CD8-positive, alpha-beta memory T cell (primary cell): ENCODE data around the gene OR8I2. TPM values are rescaled to one million over a fixed set of nuclear protein-coding genes. Genes with fewer than 3 reads are reported as not detected.
"Not testable (repeated sequence)": the region's sequence is repeated elsewhere in the genome, so short reads cannot be mapped to it uniquely, and the experiment has no call there.

Experiments used
- CTCF ChIA-PET: fragments of 350-600 bp; sonication (Branson Sonifier 250); formaldehyde crosslinking; loops from one replicate; lab custom pipeline; 2021; ENCODE audit warnings: antibody characterized with exemption; lab: Charles Lee
- POLR2A ChIA-PET: fragments of 350-600 bp; sonication (Branson Sonifier 250); formaldehyde crosslinking; loops from one replicate; lab custom pipeline; 2021; ENCODE audit warnings: antibody characterized with exemption; lab: Charles Lee
- DNase-seq, 5 donors: peaks; one replicate each; pipeline versions ENCODE4 v3.0.0 to v3.0.0-alpha.2; 2020 to 2022; ENCODE audit warnings: mixed read lengths in 1 of 5
- H3K27ac ChIP-seq: one replicate; pipeline ENCODE4 v1.7.0; 2013; ENCODE audit warnings: low read depth, mild to moderate bottlenecking, low read length, moderate library complexity
- H3K27me3 ChIP-seq: 2 replicates; pipeline ENCODE4 v1.7.0; 2013; ENCODE audit warnings: low read length, mild to moderate bottlenecking; ENCODE audit not compliant: insufficient read depth, poor library complexity, severe bottlenecking
- H3K36me3 ChIP-seq: 2 replicates; pipeline ENCODE4 v1.7.0; 2013; ENCODE audit warnings: mild to moderate bottlenecking, low read length, moderate library complexity; ENCODE audit not compliant: insufficient read depth
- H3K4me1 ChIP-seq: 2 replicates; pipeline ENCODE4 v1.7.0; 2013; ENCODE audit warnings: mild to moderate bottlenecking, low read length, moderate library complexity; ENCODE audit not compliant: insufficient read depth
- H3K4me3 ChIP-seq: 2 replicates; pipeline ENCODE4 v1.7.0; 2013; ENCODE audit warnings: mild to moderate bottlenecking, low read length
- H3K9me3 ChIP-seq: 2 replicates; pipeline ENCODE4 v1.7.0; 2013; ENCODE audit warnings: mild to moderate bottlenecking, low read length
- H3K27ac Mint-ChIP-seq, 8 donors: one replicate each; pipeline ENCODE4 v1.8.0; 2020 to 2021; ENCODE audit warnings: mixed read lengths in 8 of 8, mild to moderate bottlenecking in 6 of 8, inconsistent platforms in 3 of 8, moderate library complexity in 3 of 8
- H3K27me3 Mint-ChIP-seq, 2 donors: one replicate each; pipeline ENCODE4 v1.8.0; 2020 to 2021; ENCODE audit warnings: mixed read lengths in 2 of 2, mild to moderate bottlenecking in 1 of 2, moderate library complexity in 1 of 2
- H3K36me3 Mint-ChIP-seq, 3 donors: one replicate each; pipeline ENCODE4 v1.8.0; 2020 to 2021; ENCODE audit warnings: mixed read lengths in 3 of 3, inconsistent platforms in 1 of 3, mild to moderate bottlenecking in 1 of 3
- H3K4me1 Mint-ChIP-seq, 3 donors: one replicate each; pipeline ENCODE4 v1.8.0; 2020 to 2021; ENCODE audit warnings: mixed read lengths in 3 of 3, inconsistent platforms in 1 of 3, mild to moderate bottlenecking in 1 of 3
- H3K4me3 Mint-ChIP-seq, 7 donors: one replicate each; pipeline ENCODE4 v1.8.0; 2020 to 2021; ENCODE audit warnings: mixed read lengths in 7 of 7, mild to moderate bottlenecking in 6 of 7, moderate library complexity in 4 of 7, inconsistent platforms in 2 of 7
- H3K9me3 Mint-ChIP-seq, 5 donors: one replicate each; pipeline ENCODE4 v1.8.0; 2020 to 2022; ENCODE audit warnings: mixed read lengths in 5 of 5, mild to moderate bottlenecking in 3 of 5, moderate library complexity in 2 of 5, inconsistent platforms in 1 of 5
- polyA plus RNA-seq: library from polyadenylated mRNA; unstranded; fragments of 300-500 nt; fragmentation: Illumina TruSeq; gene quantifications from one replicate; pipeline ENCODE4 v1.2.3, GENCODE V29; 2021
- total RNA-seq, 2 experiments: library from RNA; stranded (reverse); gene quantifications; one replicate each; pipeline ENCODE4 v1.2.3, GENCODE V29; 2021

OR8I2 gene
- total and polyA plus RNA-seq, 3 experiments from 2014 or later: not detected

GRCh38 chr11:56089697-56090096, 3.4 kb upstream of the OR8I2 start:
- Mint-ChIP-seq H3K4me1 (no peaks in the 10 kb centered on the region), H3K36me3 (no peaks in the 10 kb centered on the region), H3K4me3 (no peak overlapping the region), H3K27ac (no peak overlapping the region), H3K27me3 (no peaks in the 10 kb centered on the region), H3K9me3 (peaks cover 4 to 44% (median 5%) of the 10 kb centered on the region in 5 donors)
- no peaks in the 10 kb centered on the region for H3K9me3 ChIP-seq
- no peaks in the 10 kb centered on the region for H3K36me3 ChIP-seq
- DNase-seq: no peak
- no peak overlapping the region for H3K4me3 ChIP-seq
- no peaks in the 10 kb centered on the region for H3K4me1 ChIP-seq
- no peaks in the 10 kb centered on the region for H3K27me3 ChIP-seq
- no peak overlapping the region for H3K27ac ChIP-seq
- ChIA-PET CTCF (no interaction called here), POLR2A (no interaction called here)

GRCh38 chr11:56103210-56103737, 10.2 kb downstream of the OR8I2 start, which contains the start of gene OR8H2:
TSS of gene OR8H2 (plus strand) at chr11:56103687. CDS start at chr11:56105043, 1,356 bp downstream.
- CTCF ChIA-PET: no interaction called here
- peaks cover 8 to 27% (median 16%) of the 10 kb centered on the region in 5 donors for H3K9me3 Mint-ChIP-seq

GRCh38 chr11:56122073-56122472, 29.0 kb downstream of the OR8I2 start, which contains the start of gene OR8H3:
TSS of gene OR8H3 (plus strand) at chr11:56122373. CDS start at chr11:56122373, 0 bp downstream.
- ChIA-PET POLR2A (no interaction called here), CTCF (no interaction called here)
- H3K4me1 Mint-ChIP-seq: no peaks in the 10 kb centered on the region
- H3K36me3 Mint-ChIP-seq: no peaks in the 10 kb centered on the region
- no peak within 1 kb of the TSS for H3K27ac Mint-ChIP-seq
- Histone ChIP-seq H3K4me3 (no peak within 1 kb of the TSS), H3K27ac (no peak within 1 kb of the TSS), H3K27me3 (no peaks in the 10 kb centered on the region), H3K9me3 (no peaks in the 10 kb centered on the region), H3K4me1 (no peaks in the 10 kb centered on the region), H3K36me3 (no peaks in the 10 kb centered on the region)
- H3K4me3 Mint-ChIP-seq: no peak within 1 kb of the TSS
- no peaks in the 10 kb centered on the region for H3K27me3 Mint-ChIP-seq
- H3K9me3 Mint-ChIP-seq: peaks cover 2 to 29% (median 19%) of the 10 kb centered on the region in 5 donors
- DNase-seq: no peak

More at GRCh38 chr11:56103210-56103737, 10.2 kb downstream of the OR8I2 start, which contains the start of gene OR8H2:
- POLR2A ChIA-PET: no interaction called here
- Histone ChIP-seq H3K27ac (no peak within 1 kb of the TSS), H3K36me3 (no peaks in the 10 kb centered on the region), H3K4me3 (no peak within 1 kb of the TSS), H3K27me3 (no peaks in the 10 kb centered on the region), H3K9me3 (no peaks in the 10 kb centered on the region), H3K4me1 (no peaks in the 10 kb centered on the region)
- Mint-ChIP-seq H3K4me3 (no peak within 1 kb of the TSS), H3K27me3 (no peaks in the 10 kb centered on the region), H3K27ac (no peak within 1 kb of the TSS), H3K4me1 (no peaks in the 10 kb centered on the region), H3K36me3 (peaks cover 0 to 3% (median 0%) of the 10 kb centered on the region in 3 donors)
- no peak for DNase-seq

- ChIA-PET POLR2A (no interaction called here), CTCF (no interaction called here)
- H3K4me1 Mint-ChIP-seq: no peaks in the 10 kb centered on the region
- H3K36me3 Mint-ChIP-seq: peaks cover 0 to 1% (median 0%) of the 10 kb centered on the region in 3 donors
- Histone ChIP-seq H3K36me3 (no peaks in the 10 kb centered on the region), H3K4me3 (no peak within 1 kb of the TSS), H3K9me3 (no peaks in the 10 kb centered on the region), H3K4me1 (no peaks in the 10 kb centered on the region), H3K27me3 (no peaks in the 10 kb centered on the region), H3K27ac (no peak within 1 kb of the TSS)
- DNase-seq: no peak
- H3K27me3 Mint-ChIP-seq: peaks cover 0 to 2% of the 10 kb centered on the region in 2 donors
- no peak within 1 kb of the TSS for H3K27ac Mint-ChIP-seq
- H3K4me3 Mint-ChIP-seq: no peak within 1 kb of the TSS
- peaks cover 7 to 45% (median 21%) of the 10 kb centered on the region in 5 donors for H3K9me3 Mint-ChIP-seq
These were observed 47.1 kb downstream of the OR8I2 start, which contains the start of gene OR8J3 for GRCh38 chr11:56140151-56140661. TSS of gene OR8J3 (minus strand) at chr11:56140201. CDS start at chr11:56137718, 2,483 bp downstream.

- H3K27me3 Mint-ChIP-seq, DNase-seq, CTCF ChIA-PET: not testable (repeated sequence)
These were observed 50.6 kb downstream of the OR8I2 start for GRCh38 chr11:56143681-56144080.

More at GRCh38 chr11:56143681-56144080, 50.6 kb downstream of the OR8I2 start:
- H3K36me3 Mint-ChIP-seq, H3K4me1 Mint-ChIP-seq, H3K27ac Mint-ChIP-seq, POLR2A ChIA-PET, H3K9me3 ChIP-seq, H3K4me3 Mint-ChIP-seq, H3K36me3 ChIP-seq, H3K27me3 ChIP-seq, H3K27ac ChIP-seq, H3K4me1 ChIP-seq, H3K4me3 ChIP-seq: not testable (repeated sequence)
- peaks cover 3 to 41% (median 17%) of the 10 kb centered on the region in 5 donors for H3K9me3 Mint-ChIP-seq

Other genes with a start within 250 kb of the OR8I2 start
- not detected for gene TRIM51, start 210.0 kb upstream of the OR8I2 start, total RNA-seq
- gene TRIM51, start 210.0 kb upstream of the OR8I2 start, polyA plus RNA-seq: not detected
- not detected for gene OR5W2, start 178.7 kb upstream of the OR8I2 start, total RNA-seq
- not detected for gene OR5W2, start 178.7 kb upstream of the OR8I2 start, polyA plus RNA-seq
- gene OR5I1, start 156.9 kb upstream of the OR8I2 start, total RNA-seq: not detected
- gene OR5I1, start 156.9 kb upstream of the OR8I2 start, polyA plus RNA-seq: not detected
- not detected for gene OR10AG1, start 123.4 kb upstream of the OR8I2 start, total RNA-seq
- not detected for gene OR10AG1, start 123.4 kb upstream of the OR8I2 start, polyA plus RNA-seq
- not detected for gene OR5F1, start 98.7 kb upstream of the OR8I2 start, total RNA-seq
- gene OR5F1, start 98.7 kb upstream of the OR8I2 start, polyA plus RNA-seq: not detected
- not detected for gene OR5AS1, start 65.7 kb upstream of the OR8I2 start, total RNA-seq
- gene OR5AS1, start 65.7 kb upstream of the OR8I2 start, polyA plus RNA-seq: not detected
- not detected for gene OR8H2, start 10.4 kb downstream of the OR8I2 start, total RNA-seq
- gene OR8H2, start 10.4 kb downstream of the OR8I2 start, polyA plus RNA-seq: not detected
- gene OR8H3, start 29.1 kb downstream of the OR8I2 start, total RNA-seq: not detected
- gene OR8H3, start 29.1 kb downstream of the OR8I2 start, polyA plus RNA-seq: not detected
- gene OR8J3, start 46.9 kb downstream of the OR8I2 start, total RNA-seq: not detected
- not detected for gene OR8J3, start 46.9 kb downstream of the OR8I2 start, polyA plus RNA-seq
- gene OR8K5, start 67.0 kb downstream of the OR8I2 start, total RNA-seq: not detected
- not detected for gene OR8K5, start 67.0 kb downstream of the OR8I2 start, polyA plus RNA-seq
- not detected for gene OR5J2, start 83.3 kb downstream of the OR8I2 start, total RNA-seq
- gene OR5J2, start 83.3 kb downstream of the OR8I2 start, polyA plus RNA-seq: not detected
- gene OR5T2, start 140.9 kb downstream of the OR8I2 start, total RNA-seq: not detected
- gene OR5T2, start 140.9 kb downstream of the OR8I2 start, polyA plus RNA-seq: not detected
- gene OR5T3, start 158.9 kb downstream of the OR8I2 start, total RNA-seq: not detected
- gene OR5T3, start 158.9 kb downstream of the OR8I2 start, polyA plus RNA-seq: not detected
- not detected for gene OR5T1, start 180.8 kb downstream of the OR8I2 start, total RNA-seq
- gene OR5T1, start 180.8 kb downstream of the OR8I2 start, polyA plus RNA-seq: not detected
- gene OR8H1, start 198.9 kb downstream of the OR8I2 start, total RNA-seq: not detected
- not detected for gene OR8H1, start 198.9 kb downstream of the OR8I2 start, polyA plus RNA-seq
- not detected for gene OR8K3, start 221.8 kb downstream of the OR8I2 start, total RNA-seq
- not detected for gene OR8K3, start 221.8 kb downstream of the OR8I2 start, polyA plus RNA-seq